Measurements from ENCODE around the gene PHACTR1. TPM values are rescaled to one million over a fixed set of nuclear protein-coding genes. Genes with fewer than 3 reads are reported as not detected.
A peak's percentile ranks its signal among the peaks of the same experiment; 100 is the strongest.

Gene PHACTR1
- total RNA-seq, 1 donor from 2014 or later, result 22.8 TPM

GRCh38 chr6:13049666-13050254, 333.2 kb downstream of the PHACTR1 start:
- DNase-seq (ENCODE audit: extremely low read depth, low read depth, low spot score), result no peak

DNA sequence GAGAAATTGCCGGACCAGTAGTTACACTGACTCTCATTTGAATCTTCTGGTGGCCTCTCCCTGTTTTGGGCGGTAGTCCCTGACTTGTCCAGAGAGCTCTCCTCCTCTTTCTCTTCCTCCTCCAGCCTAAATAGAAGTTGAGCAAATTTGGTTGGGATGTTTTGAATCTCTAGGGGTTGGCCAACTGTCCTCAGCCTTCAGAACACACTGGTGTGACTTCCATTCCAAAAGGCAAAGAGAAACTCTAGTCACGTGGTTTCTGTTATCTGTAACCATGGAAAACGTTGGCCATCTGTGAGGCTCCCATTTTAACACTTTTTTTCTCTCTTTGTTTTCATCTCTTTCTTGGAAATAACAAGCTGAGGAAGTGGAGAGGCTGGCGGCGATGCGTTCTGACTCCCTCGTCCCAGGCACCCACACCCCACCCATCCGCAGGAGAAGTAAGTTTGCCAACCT, 336.5 kb downstream of the PHACTR1 start:
- no peak for DNase-seq (ENCODE audit: extremely low read depth, low read depth, low spot score)

- DNase-seq (ENCODE audit: extremely low read depth, low read depth, low spot score), result no peak
These were observed 341.5 kb downstream of the PHACTR1 start for GRCh38 chr6:13058051-13058450.

DNA sequence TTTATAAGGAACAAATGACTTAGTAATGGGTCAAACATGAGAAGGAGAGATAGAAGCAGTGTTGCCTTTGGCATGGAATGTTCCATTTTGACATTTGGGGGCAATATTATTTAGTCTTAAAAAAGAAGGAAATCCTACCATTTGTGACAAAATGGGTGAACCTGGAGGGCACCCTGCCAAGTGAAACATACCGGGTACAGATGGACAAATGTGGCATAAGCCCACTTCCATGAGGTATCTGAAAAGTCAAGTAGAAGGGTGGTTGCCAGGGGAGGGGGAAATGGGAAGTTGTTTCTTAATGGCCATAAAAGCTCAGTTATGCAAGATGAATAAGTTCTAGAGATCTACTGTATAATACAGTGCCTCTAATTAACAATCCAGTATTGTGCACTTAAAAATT, 342.5 kb downstream of the PHACTR1 start:
- DNase-seq (ENCODE audit: extremely low read depth, low read depth, low spot score), result no peak

DNA sequence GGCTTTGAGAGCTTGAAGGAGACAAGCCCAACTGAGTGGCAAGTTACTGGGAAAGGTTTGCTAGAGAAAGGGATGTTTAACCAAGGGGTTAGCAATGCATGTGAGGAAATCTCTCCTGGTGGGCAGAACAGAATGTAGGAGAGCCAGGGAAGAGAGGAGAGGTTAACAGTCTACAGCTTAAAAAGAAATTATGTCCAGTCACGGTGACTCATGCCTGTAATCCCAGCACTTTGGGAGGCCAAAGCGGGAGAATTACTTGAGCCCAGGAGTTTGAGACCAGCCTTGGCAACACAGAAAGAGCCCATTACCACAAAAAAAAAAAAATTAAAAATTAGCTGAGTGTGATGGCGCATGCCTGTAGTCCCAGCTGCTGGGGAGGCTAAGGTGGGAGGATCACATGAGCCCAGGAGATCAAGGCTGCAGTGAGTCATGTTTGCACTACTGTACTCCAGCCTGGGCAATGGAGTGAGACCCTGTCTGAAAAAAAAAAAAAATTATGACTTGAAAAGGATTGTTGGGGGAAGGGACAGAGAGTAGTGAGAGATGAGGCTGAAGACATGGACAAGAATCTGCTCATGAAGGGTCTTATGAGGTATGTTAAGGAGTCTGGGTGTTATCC, 346.8 kb downstream of the PHACTR1 start:
- no peak for DNase-seq (ENCODE audit: extremely low read depth, low read depth, low spot score)

- DNase-seq (ENCODE audit: extremely low read depth, low read depth, low spot score), result no peak
These were observed 349.0 kb downstream of the PHACTR1 start for GRCh38 chr6:13065581-13065980.

GRCh38 chr6:13066050-13066449, 349.5 kb downstream of the PHACTR1 start:
- DNase-seq (ENCODE audit: extremely low read depth, low read depth, low spot score), result no peak

DNA sequence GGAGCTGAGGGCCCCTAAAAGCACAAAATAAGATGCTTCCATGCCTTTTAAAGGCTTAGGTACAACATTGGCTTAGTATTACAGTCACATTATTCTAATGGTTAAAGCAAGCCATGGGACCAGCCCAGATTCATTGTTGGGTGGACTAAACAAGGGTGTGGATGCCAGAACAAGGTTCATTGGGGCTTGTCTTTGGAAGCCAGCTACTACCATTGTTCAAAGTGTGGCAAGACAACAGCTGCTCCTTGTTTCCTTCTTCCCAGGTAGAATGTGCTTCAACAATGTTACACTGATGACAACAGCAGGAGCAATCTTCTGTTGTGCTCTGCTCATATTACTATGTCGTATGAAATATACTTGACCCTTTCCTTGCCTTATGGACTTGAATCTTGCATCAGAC, 350.3 kb downstream of the PHACTR1 start:
- DNase-seq (ENCODE audit: extremely low read depth, low read depth, low spot score), result no peak

GRCh38 chr6:13068586-13069210, 352.1 kb downstream of the PHACTR1 start:
- DNase-seq (ENCODE audit: extremely low read depth, low read depth, low spot score), result peak; percentile 41

DNA sequence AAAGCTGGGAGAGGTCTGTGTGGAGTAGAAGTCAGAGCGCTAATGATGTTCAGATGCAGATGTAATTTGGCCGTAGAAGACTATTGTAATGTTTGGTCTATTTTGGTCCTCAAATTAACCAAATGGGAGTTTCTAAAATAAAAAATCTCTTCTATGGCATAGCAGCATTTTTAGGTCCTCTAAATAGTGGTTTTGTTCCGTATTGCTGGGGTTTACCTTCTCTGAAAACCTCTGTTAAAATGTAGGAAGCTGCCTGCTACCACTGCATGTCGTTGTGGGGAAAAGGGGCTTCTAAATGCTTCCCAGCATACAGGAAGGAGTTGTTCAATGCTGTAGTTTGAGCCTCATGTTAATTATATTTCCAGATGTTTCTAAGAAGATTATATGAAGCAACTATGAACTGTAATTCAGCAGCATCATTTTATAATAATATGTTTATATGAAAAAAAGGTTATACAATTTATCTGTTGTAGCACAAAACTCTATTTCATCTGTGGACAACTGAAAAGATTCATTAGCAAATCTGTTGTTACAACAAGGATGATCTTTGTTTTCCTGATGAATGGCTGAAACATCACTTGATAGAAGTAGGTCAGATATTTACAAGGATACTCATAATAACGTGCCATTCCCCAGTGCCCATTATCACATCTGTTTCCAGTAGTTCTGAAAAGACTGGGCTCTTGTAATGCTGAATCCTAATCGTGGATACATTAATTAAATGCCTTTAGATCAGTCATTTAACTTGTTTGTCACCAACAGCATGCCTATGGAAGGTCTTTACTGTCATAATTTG, 355.2 kb downstream of the PHACTR1 start:
- DNase-seq (ENCODE audit: extremely low read depth, low read depth, low spot score), result no peak

GRCh38 chr6:13072686-13073347, 356.2 kb downstream of the PHACTR1 start:
- no peak for DNase-seq (ENCODE audit: extremely low read depth, low read depth, low spot score)

- DNase-seq (ENCODE audit: extremely low read depth, low read depth, low spot score), result no peak
These were observed 358.0 kb downstream of the PHACTR1 start for GRCh38 chr6:13074415-13075140.

- DNase-seq (ENCODE audit: extremely low read depth, low read depth, low spot score), result no peak
These were observed 358.7 kb downstream of the PHACTR1 start for GRCh38 chr6:13075141-13075845.

- no peak for DNase-seq (ENCODE audit: extremely low read depth, low read depth, low spot score)
These were observed 360.0 kb downstream of the PHACTR1 start for GRCh38 chr6:13076575-13076974.

GRCh38 chr6:13077117-13077516, 360.6 kb downstream of the PHACTR1 start:
- DNase-seq (ENCODE audit: extremely low read depth, low read depth, low spot score), result no peak

DNA sequence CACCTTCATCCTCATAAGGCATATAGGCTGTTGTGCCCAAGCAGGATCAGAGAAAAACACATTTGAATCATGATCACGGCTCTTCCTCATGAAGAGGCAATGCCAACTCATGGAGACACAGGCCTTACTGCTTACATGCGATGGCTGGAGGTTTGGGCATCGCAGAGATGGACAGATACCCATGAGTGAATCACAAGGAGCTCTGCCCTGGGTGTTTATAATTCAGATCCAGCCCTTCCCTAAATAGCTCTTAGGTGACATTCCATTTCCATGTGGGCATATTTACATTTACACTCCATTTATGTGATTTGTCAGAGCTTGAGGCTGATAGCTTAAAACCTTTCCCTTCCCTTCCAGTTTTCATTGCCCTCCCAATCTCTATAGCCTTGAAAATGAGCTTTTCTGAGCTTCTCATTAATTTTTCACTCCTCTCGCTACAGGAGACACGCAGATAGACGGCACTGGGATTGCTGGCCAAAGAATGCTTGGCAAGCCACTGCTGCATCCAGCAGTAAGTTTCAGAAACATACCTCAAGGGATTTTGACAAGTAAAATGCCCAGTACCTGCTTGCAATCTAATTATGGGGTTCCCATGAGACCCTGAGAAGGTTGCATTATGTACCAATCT, 362.6 kb downstream of the PHACTR1 start:
- DNase-seq (ENCODE audit: extremely low read depth, low read depth, low spot score), result no peak

DNA sequence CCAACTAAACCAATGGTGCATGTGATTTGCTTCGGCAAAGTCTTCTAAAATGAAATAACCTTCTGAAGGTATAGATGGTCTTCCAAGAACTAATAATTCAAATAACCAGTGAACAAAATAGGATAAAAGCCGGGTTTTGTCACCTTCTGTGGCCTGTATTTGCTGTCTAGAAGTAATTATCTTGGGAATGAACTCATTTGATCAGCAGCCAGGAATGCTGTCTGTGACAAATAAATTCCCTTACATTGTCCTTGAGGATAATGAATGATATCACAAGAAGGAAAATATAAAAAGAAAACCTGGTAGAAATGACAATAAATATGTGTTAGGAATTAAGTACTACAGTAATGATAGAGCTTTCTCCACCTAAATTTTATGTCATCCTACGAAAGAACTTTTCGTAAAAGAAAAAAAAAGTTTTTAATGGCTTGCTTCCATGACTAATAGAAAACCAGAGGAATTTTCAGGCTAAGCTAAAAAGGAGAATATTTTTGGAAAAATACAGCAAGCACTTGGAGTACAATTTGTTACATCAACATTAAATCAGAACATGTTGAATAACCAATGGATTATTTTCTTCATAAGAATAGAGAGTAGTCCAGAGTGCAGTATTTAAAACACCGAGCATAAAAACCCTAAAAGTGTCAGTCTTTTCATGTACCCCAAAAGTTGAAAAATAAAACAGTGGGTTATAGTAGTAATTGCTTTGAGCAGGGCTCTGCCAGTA, 364.1 kb downstream of the PHACTR1 start:
- DNase-seq (ENCODE audit: extremely low read depth, low read depth, low spot score), result no peak

DNA sequence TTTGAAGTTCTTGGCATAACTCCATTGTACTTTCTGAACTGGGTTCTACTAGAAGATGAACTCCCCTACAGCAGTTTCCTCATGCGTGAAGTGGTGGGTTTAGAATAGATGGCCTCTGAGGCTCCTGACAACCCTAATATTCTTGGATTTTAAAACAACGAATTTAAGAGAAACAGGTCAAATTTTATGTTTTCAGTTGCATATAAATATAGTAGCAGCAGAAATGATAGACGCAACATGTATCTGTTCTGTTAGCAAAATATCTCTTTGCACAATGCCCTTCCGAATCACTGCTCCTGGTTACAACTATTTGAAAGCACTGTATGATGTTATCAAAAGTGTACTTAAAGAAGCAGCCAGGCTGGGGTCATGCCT, 364.6 kb downstream of the PHACTR1 start:
- no peak for DNase-seq (ENCODE audit: extremely low read depth, low read depth, low spot score)
